Measurements from ENCODE around the gene NBL1. TPM values are rescaled to one million over a fixed set of nuclear protein-coding genes. Genes with fewer than 3 reads are reported as not detected.

Gene NBL1
- total and polyA plus RNA-seq, 10 of the 15 experiments (the other 5 are each of a cell fraction or from before 2014, with no cell fraction given) = 0.13 to 2.4 (median 0.81) TPM; not detected in 1

DNA sequence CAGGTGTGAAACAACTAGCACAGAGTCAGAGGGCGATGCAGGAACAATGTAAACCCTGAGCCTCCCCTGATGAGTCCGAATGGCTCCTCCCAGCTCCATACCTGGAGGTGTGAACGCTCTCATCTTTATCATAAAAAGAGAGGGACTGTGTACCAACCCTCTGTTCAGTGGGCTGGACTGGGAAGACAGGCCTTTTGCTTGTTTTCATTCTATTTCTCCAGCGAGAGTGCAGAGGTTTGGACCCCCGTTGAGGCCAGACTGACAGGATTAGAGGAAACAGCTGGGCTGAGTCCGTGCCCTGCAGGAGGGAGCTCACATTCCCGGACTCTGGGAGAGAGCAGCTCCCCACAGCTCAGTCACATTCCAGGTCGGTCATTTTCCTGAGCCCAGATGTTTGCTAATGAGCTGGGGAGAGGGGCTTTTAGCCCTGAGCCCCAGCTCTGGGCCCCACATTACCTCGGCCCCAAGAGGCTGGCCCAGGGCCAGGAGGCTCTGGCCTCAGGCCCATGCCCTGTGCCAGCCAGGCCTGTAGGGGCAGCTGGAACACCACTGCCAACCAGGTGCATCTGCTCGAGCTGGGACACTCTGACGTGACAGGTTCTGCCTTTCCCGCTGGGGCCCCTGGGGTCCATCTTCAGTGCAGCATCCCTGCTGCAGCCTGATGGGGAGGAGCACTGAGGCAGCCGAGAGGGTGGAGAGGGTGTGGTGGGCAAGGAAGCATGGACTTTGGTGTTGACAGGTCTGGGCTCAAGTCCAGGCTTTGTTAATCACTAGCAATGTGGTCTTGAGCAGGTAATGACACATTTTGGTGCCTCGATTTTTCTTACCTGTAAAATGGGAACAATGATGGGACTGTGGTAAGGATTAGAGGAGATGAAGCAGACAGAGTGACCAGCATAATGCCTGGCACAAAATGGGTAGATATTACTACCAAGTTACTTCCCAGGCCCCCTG is 3.5 kb upstream of the NBL1 start:
- no peak overlapping the region for H3K27ac ChIP-seq (ENCODE audit: control insufficient read depth, insufficient read depth)
- H3K4me3 ChIP-seq = no peak overlapping the region
- H2AFZ ChIP-seq (ENCODE audit: control insufficient read depth, low read depth, low read length) = no peak overlapping the region
- H3K4me2 ChIP-seq (ENCODE audit: control insufficient read depth, insufficient read depth) = no peak overlapping the region
- peaks cover 3% of the 10 kb centered on the region; the same call in 1 of the 2 replicates for H3K4me1 ChIP-seq (ENCODE audit: control insufficient read depth, insufficient read depth, low read length)
- peaks cover 2 to 6% of the 10 kb centered on the region in 2 experiments for H3K27me3 ChIP-seq (replicated peaks in 1 of 2; ENCODE audit: control insufficient read depth in 2 of 2, insufficient read depth in 2 of 2, low read length in 1 of 2)
- no peaks in the 10 kb centered on the region for H4K20me1 ChIP-seq (ENCODE audit: control insufficient read depth, insufficient read depth)
- POLR2A ChIA-PET = interaction anchor here (0.6 kb wide), 1 partner anchor 83 kb away, joined by 3 read pairs; no protein-coding TSS in a partner anchor
- SMC1A ChIA-PET (ENCODE audit: uncharacterized antibody, unreplicated experiment) = no interaction called here
- CTCF ChIA-PET = interaction anchor here (1.2 to 2.0 kb wide), 3 partner anchors 11 to 22 kb away, joined by 5 to 6 read pairs (median 5); no protein-coding TSS in a partner anchor
- ATAC-seq (no peak; the same call in 2 of the 3 replicates), DNase-seq (ENCODE audit: low read depth, low spot score) (no peak), FAIRE-seq (no peak)
- RAD21 ChIA-PET (ENCODE audit: unreplicated experiment) = no interaction called here
- intact Hi-C loops (cut with micrococcal nuclease; ENCODE audit: unreplicated experiment) (no loop called here), in situ Hi-C loops (cut with MboI) (no loop called here)
- H3K9me3 ChIP-seq (replicated peaks; ENCODE audit: control insufficient read depth, insufficient read depth, low read length) = no peaks in the 10 kb centered on the region
- no peaks in the 10 kb centered on the region for H3K36me3 ChIP-seq (ENCODE audit: control insufficient read depth in 2 of 2, insufficient read depth in 2 of 2, low read length in 1 of 2)
- H3K9ac ChIP-seq (ENCODE audit: control insufficient read depth, insufficient read depth, low read length) = no peak overlapping the region
- no peaks in the 10 kb centered on the region for H3K79me2 ChIP-seq (ENCODE audit: control insufficient read depth, insufficient read depth, low read length)
- no TSS peak for BruUV-seq (replicated peaks)
- WGBS (ENCODE audit: insufficient coverage, insufficient replicate concordance, low lambda C conversion rate, missing lambda C conversion rate) = 15% methylated on average over 14 of the region's 14 CpGs
- TF ChIP-seq, protein P1, sequence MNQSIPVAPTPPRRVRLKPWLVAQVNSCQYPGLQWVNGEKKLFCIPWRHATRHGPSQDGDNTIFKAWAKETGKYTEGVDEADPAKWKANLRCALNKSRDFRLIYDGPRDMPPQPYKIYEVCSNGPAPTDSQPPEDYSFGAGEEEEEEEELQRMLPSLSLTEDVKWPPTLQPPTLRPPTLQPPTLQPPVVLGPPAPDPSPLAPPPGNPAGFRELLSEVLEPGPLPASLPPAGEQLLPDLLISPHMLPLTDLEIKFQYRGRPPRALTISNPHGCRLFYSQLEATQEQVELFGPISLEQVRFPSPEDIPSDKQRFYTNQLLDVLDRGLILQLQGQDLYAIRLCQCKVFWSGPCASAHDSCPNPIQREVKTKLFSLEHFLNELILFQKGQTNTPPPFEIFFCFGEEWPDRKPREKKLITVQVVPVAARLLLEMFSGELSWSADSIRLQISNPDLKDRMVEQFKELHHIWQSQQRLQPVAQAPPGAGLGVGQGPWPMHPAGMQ (IDR thresholded peaks at IDR 0.05; ENCODE audit: borderline replicate concordance) = no peak
- TF ChIP-seq, protein P2, sequence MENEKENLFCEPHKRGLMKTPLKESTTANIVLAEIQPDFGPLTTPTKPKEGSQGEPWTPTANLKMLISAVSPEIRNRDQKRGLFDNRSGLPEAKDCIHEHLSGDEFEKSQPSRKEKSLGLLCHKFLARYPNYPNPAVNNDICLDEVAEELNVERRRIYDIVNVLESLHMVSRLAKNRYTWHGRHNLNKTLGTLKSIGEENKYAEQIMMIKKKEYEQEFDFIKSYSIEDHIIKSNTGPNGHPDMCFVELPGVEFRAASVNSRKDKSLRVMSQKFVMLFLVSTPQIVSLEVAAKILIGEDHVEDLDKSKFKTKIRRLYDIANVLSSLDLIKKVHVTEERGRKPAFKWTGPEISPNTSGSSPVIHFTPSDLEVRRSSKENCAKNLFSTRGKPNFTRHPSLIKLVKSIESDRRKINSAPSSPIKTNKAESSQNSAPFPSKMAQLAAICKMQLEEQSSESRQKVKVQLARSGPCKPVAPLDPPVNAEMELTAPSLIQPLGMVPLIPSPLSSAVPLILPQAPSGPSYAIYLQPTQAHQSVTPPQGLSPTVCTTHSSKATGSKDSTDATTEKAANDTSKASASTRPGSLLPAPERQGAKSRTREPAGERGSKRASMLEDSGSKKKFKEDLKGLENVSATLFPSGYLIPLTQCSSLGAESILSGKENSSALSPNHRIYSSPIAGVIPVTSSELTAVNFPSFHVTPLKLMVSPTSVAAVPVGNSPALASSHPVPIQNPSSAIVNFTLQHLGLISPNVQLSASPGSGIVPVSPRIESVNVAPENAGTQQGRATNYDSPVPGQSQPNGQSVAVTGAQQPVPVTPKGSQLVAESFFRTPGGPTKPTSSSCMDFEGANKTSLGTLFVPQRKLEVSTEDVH (IDR thresholded peaks at IDR 0.05; ENCODE audit: low read depth, partially characterized antibody) = no peak
- TF ChIP-seq BCL11A (IDR thresholded peaks at IDR 0.05; ENCODE audit: low read depth, low read length) (no peak), EZH2 (IDR thresholded peaks at IDR 0.05; ENCODE audit: borderline replicate concordance, control insufficient read depth, low read depth, low read length) (no peak), ATF7 (IDR thresholded peaks at IDR 0.05; ENCODE audit: low read depth) (no peak), RELA (IDR thresholded peaks at IDR 0.05; ENCODE audit: borderline replicate concordance, partially characterized antibody) (no peak), NBN (IDR thresholded peaks at IDR 0.05) (no peak), PML (IDR thresholded peaks at IDR 0.05; ENCODE audit: low read length) (no peak)
- TF ChIP-seq, protein P3, sequence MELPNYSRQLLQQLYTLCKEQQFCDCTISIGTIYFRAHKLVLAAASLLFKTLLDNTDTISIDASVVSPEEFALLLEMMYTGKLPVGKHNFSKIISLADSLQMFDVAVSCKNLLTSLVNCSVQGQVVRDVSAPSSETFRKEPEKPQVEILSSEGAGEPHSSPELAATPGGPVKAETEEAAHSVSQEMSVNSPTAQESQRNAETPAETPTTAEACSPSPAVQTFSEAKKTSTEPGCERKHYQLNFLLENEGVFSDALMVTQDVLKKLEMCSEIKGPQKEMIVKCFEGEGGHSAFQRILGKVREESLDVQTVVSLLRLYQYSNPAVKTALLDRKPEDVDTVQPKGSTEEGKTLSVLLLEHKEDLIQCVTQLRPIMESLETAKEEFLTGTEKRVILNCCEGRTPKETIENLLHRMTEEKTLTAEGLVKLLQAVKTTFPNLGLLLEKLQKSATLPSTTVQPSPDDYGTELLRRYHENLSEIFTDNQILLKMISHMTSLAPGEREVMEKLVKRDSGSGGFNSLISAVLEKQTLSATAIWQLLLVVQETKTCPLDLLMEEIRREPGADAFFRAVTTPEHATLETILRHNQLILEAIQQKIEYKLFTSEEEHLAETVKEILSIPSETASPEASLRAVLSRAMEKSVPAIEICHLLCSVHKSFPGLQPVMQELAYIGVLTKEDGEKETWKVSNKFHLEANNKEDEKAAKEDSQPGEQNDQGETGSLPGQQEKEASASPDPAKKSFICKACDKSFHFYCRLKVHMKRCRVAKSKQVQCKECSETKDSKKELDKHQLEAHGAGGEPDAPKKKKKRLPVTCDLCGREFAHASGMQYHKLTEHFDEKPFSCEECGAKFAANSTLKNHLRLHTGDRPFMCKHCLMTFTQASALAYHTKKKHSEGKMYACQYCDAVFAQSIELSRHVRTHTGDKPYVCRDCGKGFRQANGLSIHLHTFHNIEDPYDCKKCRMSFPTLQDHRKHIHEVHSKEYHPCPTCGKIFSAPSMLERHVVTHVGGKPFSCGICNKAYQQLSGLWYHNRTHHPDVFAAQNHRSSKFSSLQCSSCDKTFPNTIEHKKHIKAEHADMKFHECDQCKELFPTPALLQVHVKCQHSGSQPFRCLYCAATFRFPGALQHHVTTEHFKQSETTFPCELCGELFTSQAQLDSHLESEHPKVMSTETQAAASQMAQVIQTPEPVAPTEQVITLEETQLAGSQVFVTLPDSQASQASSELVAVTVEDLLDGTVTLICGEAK (IDR thresholded peaks at IDR 0.05; ENCODE audit: borderline replicate concordance) = no peak

All from GM12878 (cell line).